Neutrophil (primary cell): Measurements from ENCODE around the gene SOX5.

Experiments
- H3K27ac ChIP-seq: fragments of 200-600 bp; sonication (generic); 2 replicates; pipeline ENCODE4 v1.5.1; 2016; ENCODE audit warnings: mild to moderate bottlenecking, moderate library complexity
- H3K27me3 ChIP-seq: fragments of 200-600 bp; sonication (generic); 2 replicates; pipeline ENCODE4 v1.6.0; 2016; ENCODE audit warnings: mild to moderate bottlenecking
- H3K36me3 ChIP-seq: fragments of 200-600 bp; sonication (generic); 2 replicates; pipeline ENCODE4 v1.5.1; 2017
- H3K4me1 ChIP-seq, 2 experiments: fragments of 200-600 bp in 1 of 2; sonication (generic) in 1 of 2; 1 replicate in 1 of 2; 2 replicates in 1 of 2; pipeline versions ENCODE4 v1.5.1 to v1.6.1; 2013 to 2016; ENCODE audit warnings: low read depth in 1 of 2, low read length in 1 of 2, mild to moderate bottlenecking in 1 of 2, moderate library complexity in 1 of 2; ENCODE audit not compliant: control insufficient read depth in 1 of 2, insufficient read depth in 1 of 2
- H3K4me3 ChIP-seq, 2 experiments: fragments of 200-600 bp in 1 of 2; sonication (generic) in 1 of 2; 1 replicate in 1 of 2; 2 replicates in 1 of 2; pipeline ENCODE4 v1.5.1; 2013 to 2016; ENCODE audit warnings: low read depth in 1 of 2, low read length in 1 of 2, mild to moderate bottlenecking in 1 of 2, moderate library complexity in 1 of 2
- H3K9me3 ChIP-seq: fragments of 200-600 bp; sonication (generic); 2 replicates; pipeline ENCODE4 v1.5.1; 2016
- TF ChIP-seq, protein P1 (sequence below): fragments of 200-600 bp; sonication (generic); IDR thresholded peaks from 2 replicates; pipeline ENCODE4 v1.5.1; 2016; ENCODE audit warnings: antibody characterized with exemption

The SOX5 gene

DNA sequence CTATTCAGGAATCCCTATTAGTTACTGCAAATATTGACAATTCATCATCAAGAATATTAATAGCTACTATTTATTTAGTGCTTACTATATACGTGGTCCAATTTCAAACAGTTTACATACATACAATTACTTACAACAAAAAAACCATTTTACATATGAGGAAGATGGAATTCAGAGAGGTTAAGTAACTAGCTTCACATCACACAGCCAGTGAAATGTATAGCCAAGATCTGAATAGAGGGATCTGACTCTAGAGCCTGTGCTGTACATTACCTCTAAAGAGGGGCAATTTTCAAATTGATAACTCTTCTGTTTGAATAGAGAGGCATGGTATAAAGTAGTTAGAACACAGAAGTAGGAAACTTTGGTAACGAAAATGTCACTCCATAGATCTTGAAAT lies 18.3 kb downstream of the SOX5 start:
- H3K27me3 ChIP-seq = no peaks in the 10 kb centered on the region
- H3K4me3 ChIP-seq = no peak overlapping the region
- TF ChIP-seq, protein P1, sequence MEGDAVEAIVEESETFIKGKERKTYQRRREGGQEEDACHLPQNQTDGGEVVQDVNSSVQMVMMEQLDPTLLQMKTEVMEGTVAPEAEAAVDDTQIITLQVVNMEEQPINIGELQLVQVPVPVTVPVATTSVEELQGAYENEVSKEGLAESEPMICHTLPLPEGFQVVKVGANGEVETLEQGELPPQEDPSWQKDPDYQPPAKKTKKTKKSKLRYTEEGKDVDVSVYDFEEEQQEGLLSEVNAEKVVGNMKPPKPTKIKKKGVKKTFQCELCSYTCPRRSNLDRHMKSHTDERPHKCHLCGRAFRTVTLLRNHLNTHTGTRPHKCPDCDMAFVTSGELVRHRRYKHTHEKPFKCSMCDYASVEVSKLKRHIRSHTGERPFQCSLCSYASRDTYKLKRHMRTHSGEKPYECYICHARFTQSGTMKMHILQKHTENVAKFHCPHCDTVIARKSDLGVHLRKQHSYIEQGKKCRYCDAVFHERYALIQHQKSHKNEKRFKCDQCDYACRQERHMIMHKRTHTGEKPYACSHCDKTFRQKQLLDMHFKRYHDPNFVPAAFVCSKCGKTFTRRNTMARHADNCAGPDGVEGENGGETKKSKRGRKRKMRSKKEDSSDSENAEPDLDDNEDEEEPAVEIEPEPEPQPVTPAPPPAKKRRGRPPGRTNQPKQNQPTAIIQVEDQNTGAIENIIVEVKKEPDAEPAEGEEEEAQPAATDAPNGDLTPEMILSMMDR = no peak
- H3K9me3 ChIP-seq = no peaks in the 10 kb centered on the region
- no peaks in the 10 kb centered on the region for H3K4me1 ChIP-seq
- no peak overlapping the region for H3K27ac ChIP-seq
- no peaks in the 10 kb centered on the region for H3K36me3 ChIP-seq

- Histone ChIP-seq H3K4me3 (no peak overlapping the region), H3K27me3 (no peaks in the 10 kb centered on the region), H3K9me3 (no peaks in the 10 kb centered on the region), H3K27ac (no peak overlapping the region), H3K4me1 (no peaks in the 10 kb centered on the region), H3K36me3 (no peaks in the 10 kb centered on the region)
- TF ChIP-seq, protein P1 = no peak
Measured at GRCh38 chr12:23930599-23930998, 18.9 kb downstream of the SOX5 start.

DNA sequence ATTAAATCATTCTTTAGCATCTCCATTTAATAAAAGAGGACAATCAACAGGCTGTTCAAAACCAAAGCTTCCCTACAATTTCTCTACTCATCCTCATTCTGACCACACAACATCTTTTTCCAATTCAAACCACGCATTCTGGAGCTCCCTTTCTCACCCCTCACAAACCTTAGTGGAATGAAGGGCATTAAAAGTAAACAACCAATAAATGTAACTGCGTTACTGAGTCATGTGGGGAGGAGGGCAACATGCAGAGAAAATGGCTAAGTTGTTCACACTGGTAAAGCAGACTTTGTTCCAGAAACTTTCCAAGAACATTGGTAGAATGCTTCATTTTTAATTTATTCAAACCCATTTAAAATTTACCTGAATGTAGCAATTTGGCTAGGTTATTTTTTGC lies 19.6 kb downstream of the SOX5 start:
- H3K9me3 ChIP-seq = no peaks in the 10 kb centered on the region
- no peaks in the 10 kb centered on the region for H3K27me3 ChIP-seq
- no peaks in the 10 kb centered on the region for H3K36me3 ChIP-seq
- H3K4me3 ChIP-seq = no peak overlapping the region
- H3K27ac ChIP-seq = no peak overlapping the region
- TF ChIP-seq, protein P1 = no peak
- no peaks in the 10 kb centered on the region for H3K4me1 ChIP-seq

- H3K27ac ChIP-seq = no peak overlapping the region
- TF ChIP-seq, protein P1 = no peak
- no peaks in the 10 kb centered on the region for H3K4me1 ChIP-seq
- H3K36me3 ChIP-seq = no peaks in the 10 kb centered on the region
- H3K27me3 ChIP-seq = no peaks in the 10 kb centered on the region
- H3K4me3 ChIP-seq = no peak overlapping the region
- no peaks in the 10 kb centered on the region for H3K9me3 ChIP-seq
Measured at GRCh38 chr12:23927907-23928306, 21.6 kb downstream of the SOX5 start.

DNA sequence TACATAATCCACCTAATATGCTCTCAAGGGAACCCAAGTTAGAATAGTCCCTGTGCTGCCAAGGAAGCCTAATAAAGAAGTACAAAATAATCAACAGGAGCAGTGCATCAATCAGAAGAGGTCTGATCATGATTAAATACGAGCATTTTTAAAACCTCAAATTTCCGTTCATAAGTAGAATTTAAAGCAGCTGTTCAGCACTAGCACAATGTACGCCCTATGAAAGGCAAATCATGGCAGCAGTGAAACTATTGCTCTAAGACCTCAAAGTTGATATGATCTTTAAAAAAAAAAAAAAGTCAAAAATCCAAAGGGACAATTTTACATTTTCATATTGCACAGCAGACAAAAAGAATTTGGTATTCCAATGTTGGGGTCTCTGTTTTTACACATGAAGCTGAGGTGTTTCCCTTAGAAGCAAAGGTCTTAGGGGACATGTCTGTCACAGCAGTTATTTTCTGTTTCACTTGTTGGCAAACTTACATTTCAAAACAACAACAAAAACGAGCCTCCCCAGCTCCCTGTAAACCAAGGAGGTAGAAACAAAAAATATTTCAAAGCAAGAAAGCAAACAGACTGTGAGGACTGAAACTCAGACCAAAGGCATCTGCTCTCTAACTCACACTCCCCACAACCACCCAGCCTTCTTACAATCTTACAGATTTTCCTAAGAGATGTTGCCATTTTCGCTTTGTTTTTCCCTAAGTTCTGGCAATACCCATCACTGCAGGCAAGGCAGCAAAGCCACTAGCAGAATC lies 28.2 kb downstream of the SOX5 start:
- Histone ChIP-seq H3K9me3 (no peaks in the 10 kb centered on the region), H3K27ac (no peak overlapping the region), H3K36me3 (no peaks in the 10 kb centered on the region), H3K4me1 (no peaks in the 10 kb centered on the region), H3K4me3 (no peak overlapping the region), H3K27me3 (no peaks in the 10 kb centered on the region)
- TF ChIP-seq, protein P1 = no peak
